Measurements from ENCODE around the gene GPRC5C.

GRCh38 chr17:74442670-74443515 lies 11.0 kb downstream of the GPRC5C start:
- TF ChIP-seq POLR2A (IDR thresholded peaks at IDR 0.05) = peak; percentile 67 to 71
- peak in 1 of 6 experiments; percentile 16 for TF ChIP-seq CTCF (IDR thresholded peaks at IDR 0.05)
